ENCODE measurements around the gene ECI1.

ECI1 gene

GRCh38 chr16:2194166-2194834, 57.1 kb downstream of the ECI1 start:
- DNase-seq = peak; percentile 57

GRCh38 chr16:2191446-2191706, 60.0 kb downstream of the ECI1 start:
- no peak for DNase-seq

GRCh38 chr16:2190659-2191445, 60.5 kb downstream of the ECI1 start:
- DNase-seq = no peak

GRCh38 chr16:2190002-2190658, 61.3 kb downstream of the ECI1 start:
- no peak for DNase-seq
